Measurements from ENCODE around the gene HAO1. TPM values are rescaled to one million over a fixed set of nuclear protein-coding genes. Genes with fewer than 3 reads are reported as not detected.

HAO1 gene
- total and polyA plus RNA-seq, 2 experiments from 2014 or later, result not detected

GRCh38 chr20:7893014-7893730 lies 47.1 kb downstream of the HAO1 start:
- in situ Hi-C loops (cut with MboI), result no loop called here
- no peak overlapping the region for H2AFZ ChIP-seq
- H3K9me2 ChIP-seq (ENCODE audit: insufficient read depth), result no peaks in the 10 kb centered on the region
- H3K9me3 ChIP-seq (ENCODE audit: low read depth), result no peaks in the 10 kb centered on the region
- 65 to 73% methylated on average over 7 of the region's 7 CpGs for WGBS, 2 experiments (ENCODE audit: low coverage in 1 of 2, low lambda C conversion rate in 2 of 2, missing lambda C conversion rate in 2 of 2)
- no peaks in the 10 kb centered on the region for H3F3A ChIP-seq (ENCODE audit: insufficient read depth)
- H3K36me3 ChIP-seq (ENCODE audit: low read depth), result no peaks in the 10 kb centered on the region
- H3K9ac ChIP-seq, result no peak overlapping the region
- H3K27ac ChIP-seq, result no peak overlapping the region
- H3K4me2 ChIP-seq (ENCODE audit: unreplicated experiment), result no peak overlapping the region
- peak; percentile 4 for DNase-seq
- TF ChIP-seq EZH2 (IDR thresholded peaks at IDR 0.05; ENCODE audit: insufficient read depth, poor library complexity, severe bottlenecking) (no peak), EZH2phosphoT487 (IDR thresholded peaks at IDR 0.05; ENCODE audit: insufficient read depth, low read depth) (no peak)
- no peaks in the 10 kb centered on the region for H4K20me1 ChIP-seq (ENCODE audit: insufficient read depth)
- H3K4me1 ChIP-seq (ENCODE audit: insufficient read depth), result no peaks in the 10 kb centered on the region
- no peaks in the 10 kb centered on the region for H3K79me2 ChIP-seq (ENCODE audit: insufficient read depth)
- H3K27me3 ChIP-seq (replicated peaks; ENCODE audit: insufficient read depth), result no peaks in the 10 kb centered on the region
- no peak overlapping the region for H3K4me3 ChIP-seq

- no peaks in the 10 kb centered on the region for H3K27me3 ChIP-seq (replicated peaks; ENCODE audit: insufficient read depth)
- no peaks in the 10 kb centered on the region for H3F3A ChIP-seq (ENCODE audit: insufficient read depth)
- H3K36me3 ChIP-seq (ENCODE audit: low read depth), result no peaks in the 10 kb centered on the region
- no peak overlapping the region for H3K4me2 ChIP-seq (ENCODE audit: unreplicated experiment)
- no peaks in the 10 kb centered on the region for H3K9me3 ChIP-seq (ENCODE audit: low read depth)
- H4K20me1 ChIP-seq (ENCODE audit: insufficient read depth), result no peaks in the 10 kb centered on the region
- H3K9ac ChIP-seq, result no peak overlapping the region
- 57 to 60% methylated on average over 5 of the region's 5 CpGs for WGBS, 2 experiments (ENCODE audit: low coverage in 1 of 2, low lambda C conversion rate in 2 of 2, missing lambda C conversion rate in 2 of 2)
- DNase-seq, result no peak
- no peaks in the 10 kb centered on the region for H3K9me2 ChIP-seq (ENCODE audit: insufficient read depth)
- no peaks in the 10 kb centered on the region for H3K79me2 ChIP-seq (ENCODE audit: insufficient read depth)
- no peak overlapping the region for H3K27ac ChIP-seq
- no peak overlapping the region for H3K4me3 ChIP-seq
- H3K4me1 ChIP-seq (ENCODE audit: insufficient read depth), result no peaks in the 10 kb centered on the region
- in situ Hi-C loops (cut with MboI), result no loop called here
- TF ChIP-seq EZH2phosphoT487 (IDR thresholded peaks at IDR 0.05; ENCODE audit: insufficient read depth, low read depth), result no peak
- no peak for TF ChIP-seq EZH2 (IDR thresholded peaks at IDR 0.05; ENCODE audit: insufficient read depth, poor library complexity, severe bottlenecking)
- no peak overlapping the region for H2AFZ ChIP-seq
These were observed 48.6 kb downstream of the HAO1 start for GRCh38 chr20:7891705-7892104.

- no peak for DNase-seq
- H3K4me2 ChIP-seq (ENCODE audit: unreplicated experiment), result no peak overlapping the region
- H3K4me1 ChIP-seq (ENCODE audit: insufficient read depth), result no peaks in the 10 kb centered on the region
- H3K79me2 ChIP-seq (ENCODE audit: insufficient read depth), result no peaks in the 10 kb centered on the region
- no peak overlapping the region for H3K9ac ChIP-seq
- in situ Hi-C loops (cut with MboI), result no loop called here
- WGBS, 2 experiments (ENCODE audit: low coverage in 1 of 2, low lambda C conversion rate in 2 of 2, missing lambda C conversion rate in 2 of 2), result 76 to 84% methylated on average over 3 of the region's 3 CpGs
- no peaks in the 10 kb centered on the region for H3K27me3 ChIP-seq (replicated peaks; ENCODE audit: insufficient read depth)
- H3K36me3 ChIP-seq (ENCODE audit: low read depth), result no peaks in the 10 kb centered on the region
- no peaks in the 10 kb centered on the region for H3K9me2 ChIP-seq (ENCODE audit: insufficient read depth)
- no peaks in the 10 kb centered on the region for H3K9me3 ChIP-seq (ENCODE audit: low read depth)
- no peak for TF ChIP-seq EZH2phosphoT487 (IDR thresholded peaks at IDR 0.05; ENCODE audit: insufficient read depth, low read depth)
- TF ChIP-seq EZH2 (IDR thresholded peaks at IDR 0.05; ENCODE audit: insufficient read depth, poor library complexity, severe bottlenecking), result no peak
- no peaks in the 10 kb centered on the region for H4K20me1 ChIP-seq (ENCODE audit: insufficient read depth)
- H3F3A ChIP-seq (ENCODE audit: insufficient read depth), result no peaks in the 10 kb centered on the region
- H3K27ac ChIP-seq, result no peak overlapping the region
- H2AFZ ChIP-seq, result no peak overlapping the region
- H3K4me3 ChIP-seq, result no peak overlapping the region
These were observed 50.5 kb downstream of the HAO1 start for GRCh38 chr20:7889736-7890135.

GRCh38 chr20:7883741-7884140 lies 56.5 kb downstream of the HAO1 start:
- no peak overlapping the region for H2AFZ ChIP-seq
- no peak overlapping the region for H3K4me2 ChIP-seq (ENCODE audit: unreplicated experiment)
- H3K27ac ChIP-seq, result no peak overlapping the region
- H3K9ac ChIP-seq, result no peak overlapping the region
- H3K79me2 ChIP-seq (ENCODE audit: insufficient read depth), result no peaks in the 10 kb centered on the region
- no peaks in the 10 kb centered on the region for H3F3A ChIP-seq (ENCODE audit: insufficient read depth)
- H3K4me1 ChIP-seq (ENCODE audit: insufficient read depth), result no peaks in the 10 kb centered on the region
- no peak overlapping the region for H3K4me3 ChIP-seq
- H3K9me2 ChIP-seq (ENCODE audit: insufficient read depth), result no peaks in the 10 kb centered on the region
- WGBS, 2 experiments (ENCODE audit: low coverage in 1 of 2, low lambda C conversion rate in 2 of 2, missing lambda C conversion rate in 2 of 2), result 86 to 89% methylated on average over 1 of the region's 1 CpG
- in situ Hi-C loops (cut with MboI), result no loop called here
- H4K20me1 ChIP-seq (ENCODE audit: insufficient read depth), result no peaks in the 10 kb centered on the region
- H3K9me3 ChIP-seq (ENCODE audit: low read depth), result no peaks in the 10 kb centered on the region
- DNase-seq, result no peak
- H3K27me3 ChIP-seq (replicated peaks; ENCODE audit: insufficient read depth), result no peaks in the 10 kb centered on the region
- no peaks in the 10 kb centered on the region for H3K36me3 ChIP-seq (ENCODE audit: low read depth)
- no peak for TF ChIP-seq EZH2phosphoT487 (IDR thresholded peaks at IDR 0.05; ENCODE audit: insufficient read depth, low read depth)
- TF ChIP-seq EZH2 (IDR thresholded peaks at IDR 0.05; ENCODE audit: insufficient read depth, poor library complexity, severe bottlenecking), result no peak
